HCT116 (cell line): ENCODE results near the gene C11orf21. TPM values are rescaled to one million over a fixed set of nuclear protein-coding genes. Genes with fewer than 3 reads are reported as not detected.

Experiments
- ATAC-seq: fragments of 200-7000 bp; cut with Tn5 transposase; 2 replicates; pipeline ENCODE4 v1.9.1; 2020; ENCODE audit warnings: mild to moderate bottlenecking, moderate library complexity
- BruUV-seq: library from RNA; stranded (reverse); fragments of 400-500 nt; replicated peaks from 2 replicates; lab custom pipeline; 2021; lab: Mats Ljungman, UMichigan
- CTCF ChIA-PET: fragments of 300-600 bp; sonication (Branson Sonifier 250); formaldehyde crosslinking; loops from one replicate; lab custom pipeline; 2021; ENCODE audit warnings: antibody characterized with exemption; lab: Charles Lee
- POLR2A ChIA-PET: fragments of 300-600, 350-600 bp; sonication (Branson Sonifier 250); formaldehyde crosslinking; loops from one replicate; lab custom pipeline; 2021; ENCODE audit warnings: antibody characterized with exemption; lab: Charles Lee
- RAD21 ChIA-PET, 2 experiments: fragments of 300-600 bp; sonication (Branson Sonifier 250); formaldehyde crosslinking; loops; one replicate each; lab custom pipeline; 2023; ENCODE audit warnings: low total read pairs in 2 of 2; ENCODE audit not compliant: uncharacterized antibody in 2 of 2, unreplicated experiment in 2 of 2, low non-redundant PET in 1 of 2; lab: Charles Lee
- DNase-seq: peaks from one replicate; pipeline ENCODE4 v3.0.0-alpha.2; 2010; ENCODE audit warnings: low read depth, low spot score
- H2AFZ ChIP-seq: fragments of 200-600 bp; shearing (Covaris generic), sonication (generic); 2 replicates; pipeline ENCODE4 v1.6.1; 2017; ENCODE audit warnings: low read depth, mixed run types, mixed read lengths, antibody characterized with exemption, low read length; ENCODE audit not compliant: poor library complexity, severe bottlenecking
- H3K27ac ChIP-seq: 2 replicates; pipeline ENCODE4 v1.5.1; 2012; ENCODE audit warnings: low read depth, low read length
- H3K27me3 ChIP-seq: fragments of 200-600 bp; sonication (generic); 2 replicates; pipeline ENCODE4 v1.6.1; 2016; ENCODE audit warnings: mixed run types, low read length, mixed read lengths; ENCODE audit not compliant: insufficient read depth
- H3K36me3 ChIP-seq, 2 experiments: fragments of 200-500 bp in 1 of 2; fragments of 200-600 bp in 1 of 2; sonication (Bioruptor generic) in 1 of 2; sonication (generic) in 1 of 2; 2 replicates each; pipeline versions ENCODE4 v1.5.1 to v1.6.1; 2014 to 2016; ENCODE audit warnings: low read length in 2 of 2, inconsistent platforms in 1 of 2, mixed read lengths in 1 of 2, mixed run types in 1 of 2; ENCODE audit not compliant: insufficient read depth in 2 of 2, control insufficient read depth in 1 of 2
- H3K4me1 ChIP-seq, 2 experiments: fragments of 200-600 bp in 1 of 2; sonication (generic) in 1 of 2; 2 replicates each; pipeline versions ENCODE4 v1.5.1 to v1.6.1; 2012 to 2017; ENCODE audit warnings: low read length in 2 of 2, inconsistent platforms in 1 of 2, mild to moderate bottlenecking in 1 of 2, mixed read lengths in 1 of 2, mixed run types in 1 of 2, moderate library complexity in 1 of 2; ENCODE audit not compliant: insufficient read depth in 2 of 2, control insufficient read depth in 1 of 2
- H3K4me2 ChIP-seq: fragments of 200-600 bp; sonication (generic); 2 replicates; pipeline ENCODE4 v1.6.1; 2017; ENCODE audit warnings: mixed run types, low read length, mixed read lengths
- H3K4me3 ChIP-seq, 2 experiments: fragments of 200-600 bp in 1 of 2; sonication (generic) in 1 of 2; replicated peaks in 1 of 2; 2 replicates each; pipeline ENCODE4 v1.5.1; 2011 to 2016; ENCODE audit warnings: low read length in 2 of 2, control low read depth in 1 of 2, low read depth in 1 of 2, mild to moderate bottlenecking in 1 of 2, mixed read lengths in 1 of 2, mixed run types in 1 of 2
- H3K79me2 ChIP-seq: fragments of 200-600 bp; sonication (generic); 2 replicates; pipeline ENCODE4 v1.6.1; 2017; ENCODE audit warnings: mild to moderate bottlenecking, mixed run types, low read length, moderate library complexity, mixed read lengths; ENCODE audit not compliant: insufficient read depth
- H3K9ac ChIP-seq: fragments of 200-600 bp; sonication (generic); 2 replicates; pipeline ENCODE4 v1.6.1; 2016; ENCODE audit warnings: low read length, mixed read lengths
- H3K9me2 ChIP-seq: fragments of 200-600 bp; sonication (generic), shearing (Covaris generic); 2 replicates; pipeline ENCODE4 v1.6.1; 2017; ENCODE audit warnings: mixed run types, mild to moderate bottlenecking, moderate library complexity; ENCODE audit not compliant: insufficient read depth
- H3K9me3 ChIP-seq, 2 experiments: fragments of 200-500 bp in 1 of 2; fragments of 200-600 bp in 1 of 2; sonication (Bioruptor generic) in 1 of 2; sonication (generic) in 1 of 2; 2 replicates each; pipeline ENCODE4 v1.6.1; 2014 to 2017; ENCODE audit warnings: low read length in 2 of 2, mixed read lengths in 2 of 2, inconsistent platforms in 1 of 2, low read depth in 1 of 2, mild to moderate bottlenecking in 1 of 2, mixed run types in 1 of 2, moderate library complexity in 1 of 2; ENCODE audit not compliant: control insufficient read depth in 1 of 2, insufficient read depth in 1 of 2
- H4K20me1 ChIP-seq: fragments of 200-600 bp; sonication (generic), shearing (Covaris generic); 2 replicates; pipeline ENCODE4 v1.6.1; 2017; ENCODE audit warnings: mixed run types, mild to moderate bottlenecking, moderate library complexity; ENCODE audit not compliant: insufficient read depth
- CEBPB ChIP-seq: IDR thresholded peaks from 2 replicates; pipeline ENCODE4 v1.6.1; 2012; ENCODE audit warnings: low read depth
- CTCF ChIP-seq, 3 experiments: fragments of 200-600 bp in 1 of 3; sonication (generic) in 1 of 3; IDR thresholded peaks in 2 of 3; conservative IDR thresholded peaks in 1 of 3; 2 replicates each; pipeline ENCODE4 v1.5.1; 2012 to 2017; ENCODE audit warnings: low read depth in 2 of 3, low read length in 2 of 3, antibody characterized with exemption in 1 of 3, borderline replicate concordance in 1 of 3, control low read depth in 1 of 3, mild to moderate bottlenecking in 1 of 3, mixed read lengths in 1 of 3, mixed run types in 1 of 3, moderate library complexity in 1 of 3; ENCODE audit not compliant: insufficient read depth in 1 of 3
- ELF1 ChIP-seq: IDR thresholded peaks from 2 replicates; pipeline ENCODE4 v1.6.1; 2012; ENCODE audit warnings: low read depth, borderline replicate concordance
- EZH2phosphoT487 ChIP-seq: fragments of 200-600 bp; IDR thresholded peaks from 2 replicates; pipeline ENCODE4 v1.6.1; 2018; ENCODE audit warnings: antibody characterized with exemption, borderline replicate concordance
- FOSL1 ChIP-seq: IDR thresholded peaks from 2 replicates; pipeline ENCODE4 v1.6.1; 2012; ENCODE audit warnings: low read depth
- MAX ChIP-seq: IDR thresholded peaks from 2 replicates; pipeline ENCODE4 v1.6.1; 2012
- POLR2A ChIP-seq: IDR thresholded peaks from 2 replicates; pipeline ENCODE4 v1.7.0; 2011; ENCODE audit warnings: borderline replicate concordance; ENCODE audit not compliant: insufficient read depth, insufficient read length; ENCODE audit errors: extremely low read depth
- SP1 ChIP-seq: IDR thresholded peaks from 2 replicates; pipeline ENCODE4 v1.6.1; 2012; ENCODE audit warnings: low read depth
- TCF7L2 ChIP-seq: IDR thresholded peaks from 2 replicates; pipeline ENCODE4 v1.7.0; 2011; ENCODE audit warnings: borderline replicate concordance, inconsistent platforms; ENCODE audit not compliant: insufficient read depth, insufficient read length; ENCODE audit errors: extremely low read depth
- YY1 ChIP-seq: IDR thresholded peaks from 2 replicates; pipeline ENCODE4 v1.6.1; 2011; ENCODE audit warnings: low read length, low read depth, moderate library complexity, mild to moderate bottlenecking; ENCODE audit not compliant: insufficient replicate concordance; ENCODE audit errors: extremely low read depth
- ZBTB33 ChIP-seq: IDR thresholded peaks from 2 replicates; pipeline ENCODE4 v1.6.1; 2011; ENCODE audit warnings: mild to moderate bottlenecking, low read length, moderate library complexity; ENCODE audit not compliant: insufficient replicate concordance; ENCODE audit errors: extremely low read depth
- ZFX ChIP-seq: fragments of 450-650 bp; IDR thresholded peaks from 2 replicates; pipeline ENCODE4 v1.6.1; 2017
- ZNF274 ChIP-seq: fragments of 200-500 bp; sonication (Bioruptor generic); IDR thresholded peaks from 2 replicates; pipeline ENCODE4 v1.6.1; 2014; ENCODE audit warnings: mild to moderate bottlenecking, low read depth, low read length, inconsistent platforms
- intact Hi-C: fragments of 100-400 bp; cut with micrococcal nuclease; formaldehyde crosslinking; loops from 2 replicates; pipeline ENCODE4 v1.10.0; 2022
- total RNA-seq: library from RNA; stranded (reverse); gene quantifications from one replicate; pipeline ENCODE4 v1.2.1, GENCODE V29; 2021; ENCODE audit not compliant: unreplicated experiment
- TF ChIP-seq, protein P1 (sequence below): IDR thresholded peaks from 2 replicates; pipeline ENCODE4 v1.6.1; 2012

C11orf21 gene
- total RNA-seq, 1 experiment from 2014 or later, result not detected

DNA sequence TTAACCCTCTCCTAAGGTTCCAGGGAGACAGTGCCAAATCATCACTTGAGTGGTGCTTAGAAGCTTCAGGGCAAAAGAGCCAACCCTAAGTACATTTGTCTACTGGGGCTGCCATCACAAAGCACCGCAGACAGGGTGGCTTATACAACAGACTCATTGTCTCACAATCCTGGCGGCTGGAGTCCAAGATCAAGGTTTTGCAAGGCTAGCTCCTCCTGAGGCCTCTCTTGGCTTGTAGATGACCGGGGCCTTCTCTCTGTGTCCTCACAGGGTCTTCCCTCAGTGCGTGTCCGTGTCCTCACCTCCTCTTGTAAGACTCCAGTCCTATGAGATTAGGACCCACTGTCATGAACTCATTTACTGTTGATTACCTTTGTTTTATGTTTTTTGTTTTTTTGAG, 41.3 kb upstream of the C11orf21 start:
- ChIA-PET CTCF (no interaction called here), RAD21 (no interaction called here), POLR2A (no interaction called here)
- Histone ChIP-seq H4K20me1 (no peaks in the 10 kb centered on the region), H3K4me3 (no peak overlapping the region), H3K79me2 (no peaks in the 10 kb centered on the region), H3K4me1 (no peaks in the 10 kb centered on the region), H3K9me3 (no peaks in the 10 kb centered on the region), H3K9me2 (no peaks in the 10 kb centered on the region), H2AFZ (no peak overlapping the region), H3K9ac (no peak overlapping the region), H3K4me2 (no peak overlapping the region), H3K27ac (no peak overlapping the region), H3K36me3 (no peaks in the 10 kb centered on the region), H3K27me3 (peaks cover 10% of the 10 kb centered on the region; the same call in 1 of the 2 replicates)
- ATAC-seq, result no peak
- TF ChIP-seq CEBPB (no peak), YY1 (no peak), ZFX (no peak), CTCF (IDR thresholded peaks at IDR 0.05 in 2 of 3, conservative IDR thresholded peaks at IDR 0.05 in 1 of 3; ENCODE audit: borderline replicate concordance in 1 of 3, insufficient read depth in 1 of 3, low read depth in 2 of 3, low read length in 2 of 3) (no peak), ELF1 (no peak), ZBTB33 (no peak), EZH2phosphoT487 (no peak), POLR2A (no peak), FOSL1 (no peak), TCF7L2 (no peak), SP1 (no peak), MAX (no peak), ZNF274 (no peak)
- TF ChIP-seq, protein P1, sequence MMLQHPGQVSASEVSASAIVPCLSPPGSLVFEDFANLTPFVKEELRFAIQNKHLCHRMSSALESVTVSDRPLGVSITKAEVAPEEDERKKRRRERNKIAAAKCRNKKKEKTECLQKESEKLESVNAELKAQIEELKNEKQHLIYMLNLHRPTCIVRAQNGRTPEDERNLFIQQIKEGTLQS, result no peak
- DNase-seq, result no peak
- intact Hi-C loops, result no loop called here
- BruUV-seq, result no TSS peak
